OCI-LY7 (cell line): Measurements from ENCODE around the gene PACSIN2.

ENCODE experiments used
- EZH2phosphoT487 ChIP-seq: fragments of 200-600 bp; sonication (generic); IDR thresholded peaks from 2 replicates; pipeline ENCODE4 v1.6.1; 2018; ENCODE audit warnings: low read depth, borderline replicate concordance, mild to moderate bottlenecking, mixed run types, antibody characterized with exemption, low read length, moderate library complexity, mixed read lengths
- TF ChIP-seq, protein P1 (sequence below): fragments of 200-600 bp; sonication (generic); conservative IDR thresholded peaks from 2 replicates; pipeline ENCODE4 v1.5.1; 2014; ENCODE audit warnings: mild to moderate bottlenecking, antibody characterized with exemption, low read length, moderate library complexity, mixed read lengths

DNA sequence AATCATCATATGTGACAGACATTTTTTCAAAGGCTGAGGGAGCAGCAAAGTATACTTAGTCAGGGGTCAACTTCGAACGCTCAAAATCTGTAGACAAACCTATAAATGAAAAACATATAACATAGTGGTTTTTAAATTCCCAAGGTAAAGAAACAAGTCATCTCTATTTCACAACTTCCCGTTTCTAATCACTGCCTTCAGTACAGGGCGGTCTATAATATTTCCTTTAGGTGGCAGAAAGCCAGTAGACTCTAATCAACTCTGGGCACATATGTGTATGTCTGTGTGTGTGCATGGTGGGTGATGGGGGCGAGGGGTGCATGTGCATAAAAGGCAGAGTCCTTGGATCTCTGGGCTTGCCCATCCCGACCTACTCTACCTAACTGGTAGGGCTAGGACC is 102.9 kb downstream of the PACSIN2 start:
- TF ChIP-seq, protein P1, sequence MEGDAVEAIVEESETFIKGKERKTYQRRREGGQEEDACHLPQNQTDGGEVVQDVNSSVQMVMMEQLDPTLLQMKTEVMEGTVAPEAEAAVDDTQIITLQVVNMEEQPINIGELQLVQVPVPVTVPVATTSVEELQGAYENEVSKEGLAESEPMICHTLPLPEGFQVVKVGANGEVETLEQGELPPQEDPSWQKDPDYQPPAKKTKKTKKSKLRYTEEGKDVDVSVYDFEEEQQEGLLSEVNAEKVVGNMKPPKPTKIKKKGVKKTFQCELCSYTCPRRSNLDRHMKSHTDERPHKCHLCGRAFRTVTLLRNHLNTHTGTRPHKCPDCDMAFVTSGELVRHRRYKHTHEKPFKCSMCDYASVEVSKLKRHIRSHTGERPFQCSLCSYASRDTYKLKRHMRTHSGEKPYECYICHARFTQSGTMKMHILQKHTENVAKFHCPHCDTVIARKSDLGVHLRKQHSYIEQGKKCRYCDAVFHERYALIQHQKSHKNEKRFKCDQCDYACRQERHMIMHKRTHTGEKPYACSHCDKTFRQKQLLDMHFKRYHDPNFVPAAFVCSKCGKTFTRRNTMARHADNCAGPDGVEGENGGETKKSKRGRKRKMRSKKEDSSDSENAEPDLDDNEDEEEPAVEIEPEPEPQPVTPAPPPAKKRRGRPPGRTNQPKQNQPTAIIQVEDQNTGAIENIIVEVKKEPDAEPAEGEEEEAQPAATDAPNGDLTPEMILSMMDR = no peak
- TF ChIP-seq EZH2phosphoT487 = no peak
